ENCODE results near the gene FYN. TPM values are rescaled to one million over a fixed set of nuclear protein-coding genes. Genes with fewer than 3 reads are reported as not detected.

FYN gene
- total RNA-seq, 1 experiment from 2014 or later, result not detected

- no peak for DNase-seq (ENCODE audit: low spot score)
- in situ Hi-C loops (cut with HindIII; ENCODE audit: low sequenced_read_pairs), result no loop called here
Observed at GRCh38 chr6:111858347-111858746, 14.9 kb downstream of the FYN start.

GRCh38 chr6:111857674-111858337 is 15.4 kb downstream of the FYN start:
- in situ Hi-C loops (cut with HindIII; ENCODE audit: low sequenced_read_pairs), result no loop called here
- DNase-seq (ENCODE audit: low spot score), result no peak

GRCh38 chr6:111855753-111856152 is 17.5 kb downstream of the FYN start:
- DNase-seq (ENCODE audit: low spot score), result no peak
- in situ Hi-C loops (cut with HindIII; ENCODE audit: low sequenced_read_pairs), result no loop called here

DNA sequence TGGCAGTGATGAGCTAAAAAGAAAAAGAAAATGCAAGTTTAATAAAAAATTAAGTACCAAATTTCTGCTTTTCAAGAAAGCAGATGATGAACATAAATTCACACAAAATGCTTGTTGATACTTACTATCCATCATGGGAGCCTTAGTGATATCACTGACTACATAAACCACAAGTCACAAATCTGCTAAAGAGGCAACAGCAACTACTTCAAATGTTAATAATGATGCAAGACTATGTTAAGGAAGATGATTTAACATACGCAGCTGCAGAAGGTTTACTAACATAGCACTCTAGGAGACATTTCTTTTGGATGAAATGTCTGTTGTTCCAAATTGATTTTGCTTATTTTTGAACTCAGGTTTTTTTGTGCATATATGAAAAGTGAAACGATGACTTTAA is 18.6 kb downstream of the FYN start:
- no peak for DNase-seq (ENCODE audit: low spot score)
- in situ Hi-C loops (cut with HindIII; ENCODE audit: low sequenced_read_pairs), result no loop called here

GRCh38 chr6:111852725-111853124 is 20.5 kb downstream of the FYN start:
- peak; percentile 58 for DNase-seq (ENCODE audit: low spot score)
- in situ Hi-C loops (cut with HindIII; ENCODE audit: low sequenced_read_pairs), result no loop called here

- DNase-seq (ENCODE audit: low spot score), result no peak
- in situ Hi-C loops (cut with HindIII; ENCODE audit: low sequenced_read_pairs), result no loop called here
Observed at GRCh38 chr6:111850295-111850937, 22.8 kb downstream of the FYN start.

- no peak for DNase-seq (ENCODE audit: low spot score)
- in situ Hi-C loops (cut with HindIII; ENCODE audit: low sequenced_read_pairs), result no loop called here
Observed at GRCh38 chr6:111849298-111849697, 24.0 kb downstream of the FYN start.

- DNase-seq (ENCODE audit: low spot score), result no peak
- in situ Hi-C loops (cut with HindIII; ENCODE audit: low sequenced_read_pairs), result no loop called here
Observed at GRCh38 chr6:111848262-111848812, 24.9 kb downstream of the FYN start.

DNA sequence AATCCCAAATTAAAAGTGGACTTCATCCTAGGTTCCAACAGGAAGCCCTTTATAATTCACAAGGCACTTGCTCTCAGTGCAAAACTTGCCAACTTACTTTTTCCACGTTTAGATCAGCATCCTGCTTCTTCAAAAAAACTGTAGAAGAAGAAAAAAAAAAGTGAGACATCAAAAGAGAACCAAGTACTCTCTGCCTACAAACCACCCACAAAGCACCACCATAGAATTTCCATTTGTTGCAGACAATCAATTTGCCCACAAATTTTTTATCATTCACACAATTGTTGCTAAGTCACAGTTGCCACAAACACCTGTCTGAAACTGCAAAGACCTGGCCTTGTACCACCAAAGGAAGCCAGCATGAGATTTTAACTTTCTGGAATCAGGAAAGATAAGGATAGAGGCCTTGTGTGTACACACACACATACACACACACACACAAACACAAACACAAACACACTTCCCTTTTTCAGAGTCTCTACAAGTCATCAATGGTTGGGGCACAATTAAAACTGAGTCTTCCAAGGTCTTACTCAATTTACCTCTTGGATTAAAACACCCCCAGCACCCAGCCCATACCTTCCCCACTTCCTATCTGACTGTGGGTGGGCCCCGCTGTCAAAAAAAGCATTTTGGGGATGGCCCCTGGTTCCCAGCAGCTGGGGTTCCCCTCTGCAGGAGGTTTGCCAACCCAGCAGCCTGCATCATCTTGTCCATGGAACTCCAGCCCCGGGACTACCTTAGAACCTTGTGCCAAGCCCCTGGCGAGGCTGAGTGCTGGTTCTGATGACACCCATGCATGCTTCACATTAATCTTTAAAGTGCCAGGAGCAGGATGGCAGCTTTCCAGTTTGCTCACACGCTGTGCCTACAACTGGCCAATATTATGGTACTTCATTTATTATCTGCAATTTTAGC is 26.5 kb downstream of the FYN start:
- peak; percentile 67 for DNase-seq (ENCODE audit: low spot score)
- in situ Hi-C loops (cut with HindIII; ENCODE audit: low sequenced_read_pairs), result no loop called here

- no peak for DNase-seq (ENCODE audit: low spot score)
- in situ Hi-C loops (cut with HindIII; ENCODE audit: low sequenced_read_pairs), result no loop called here
Observed at GRCh38 chr6:111846066-111846465, 27.2 kb downstream of the FYN start.

DNA sequence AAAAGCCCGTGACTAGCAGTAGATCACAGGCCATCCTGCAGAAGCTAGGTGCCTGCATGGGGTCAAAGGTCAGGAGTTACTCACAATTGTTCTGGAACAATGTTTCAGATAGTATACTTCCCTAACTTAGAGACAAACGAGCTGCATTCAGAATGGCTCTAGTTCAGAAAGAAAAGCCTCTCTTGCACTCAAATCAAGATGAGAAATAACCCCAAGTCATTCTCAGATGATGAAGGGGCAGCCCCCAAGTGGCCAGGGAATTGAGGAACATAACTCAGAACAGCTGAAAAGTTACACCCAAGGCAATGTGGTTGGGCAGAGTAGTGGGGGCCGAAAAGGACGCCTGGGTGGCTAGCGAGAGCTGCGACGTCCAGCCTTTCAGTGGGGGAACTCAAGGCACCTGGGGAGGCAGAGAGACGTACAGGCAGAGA is 27.8 kb downstream of the FYN start:
- DNase-seq (ENCODE audit: low spot score), result no peak
- in situ Hi-C loops (cut with HindIII; ENCODE audit: low sequenced_read_pairs), result no loop called here

GRCh38 chr6:111844921-111845320 is 28.3 kb downstream of the FYN start:
- in situ Hi-C loops (cut with HindIII; ENCODE audit: low sequenced_read_pairs), result no loop called here
- no peak for DNase-seq (ENCODE audit: low spot score)

GRCh38 chr6:111844376-111844775 is 28.9 kb downstream of the FYN start:
- in situ Hi-C loops (cut with HindIII; ENCODE audit: low sequenced_read_pairs), result no loop called here
- DNase-seq (ENCODE audit: low spot score), result no peak

GRCh38 chr6:111843347-111844147 is 29.7 kb downstream of the FYN start:
- no peak for DNase-seq (ENCODE audit: low spot score)
- in situ Hi-C loops (cut with HindIII; ENCODE audit: low sequenced_read_pairs), result no loop called here

DNA sequence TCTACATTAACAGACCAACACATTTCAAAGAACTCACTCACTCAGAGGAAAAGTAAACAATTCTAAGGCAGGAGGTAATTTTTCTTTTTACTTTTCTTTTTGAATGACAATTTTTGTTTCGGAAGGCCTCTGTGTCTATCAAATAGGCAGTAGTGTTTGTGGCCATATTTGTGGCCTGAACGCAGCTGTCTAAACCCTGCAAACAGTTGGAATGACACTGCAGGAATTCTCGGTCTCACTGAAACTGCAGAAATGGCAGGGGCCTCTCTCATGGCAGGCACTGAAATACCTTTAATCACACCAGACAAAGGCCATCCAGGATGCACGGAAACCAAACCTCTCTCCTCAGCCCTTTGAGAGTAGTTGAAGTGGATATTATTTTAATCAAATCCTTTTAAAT is 30.4 kb downstream of the FYN start:
- in situ Hi-C loops (cut with HindIII; ENCODE audit: low sequenced_read_pairs), result no loop called here
- no peak for DNase-seq (ENCODE audit: low spot score)

DNA sequence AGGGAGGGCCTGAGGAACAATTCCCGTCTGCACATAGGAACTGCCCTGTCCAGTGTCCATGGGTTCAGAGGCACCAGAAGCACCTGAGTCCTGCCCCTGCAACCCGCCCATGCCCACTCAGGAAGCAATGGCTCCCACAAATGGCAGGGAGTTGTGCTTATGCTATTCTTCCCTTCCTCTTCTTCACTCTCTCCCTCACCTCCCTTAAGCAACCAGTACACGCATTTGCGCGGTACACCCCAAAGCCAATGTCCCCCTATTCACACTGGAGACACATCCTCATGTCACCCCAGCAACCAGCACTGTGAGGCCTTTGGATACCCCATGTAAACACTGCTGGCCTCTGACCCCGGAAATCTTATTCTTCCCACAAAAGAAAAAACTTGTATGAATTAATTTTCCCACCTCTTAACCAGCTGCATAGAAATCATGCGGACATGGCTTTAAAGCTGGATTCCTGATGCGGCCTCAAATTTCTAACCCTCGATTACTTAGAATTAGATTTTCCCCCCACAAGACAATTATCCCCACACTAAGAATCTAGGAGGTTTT is 30.9 kb downstream of the FYN start:
- in situ Hi-C loops (cut with HindIII; ENCODE audit: low sequenced_read_pairs), result no loop called here
- no peak for DNase-seq (ENCODE audit: low spot score)

DNA sequence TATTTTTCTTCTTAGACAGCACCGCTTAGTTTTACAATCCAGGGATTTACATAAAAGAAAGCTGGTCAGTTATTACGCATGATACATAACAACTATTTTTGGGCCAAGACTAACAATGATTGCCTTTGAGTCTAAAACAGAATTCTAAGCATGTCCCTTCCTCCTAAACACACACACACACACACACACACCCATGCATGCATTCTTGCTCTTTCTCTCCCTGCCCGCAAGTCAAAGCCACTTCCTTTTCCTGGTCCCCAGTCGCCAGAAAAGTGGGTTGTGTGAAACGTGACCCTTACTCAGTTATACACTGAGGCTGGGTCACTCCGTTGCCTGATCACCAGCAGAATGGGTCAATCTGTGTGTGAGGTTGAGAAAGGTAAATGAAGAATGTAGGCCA is 31.4 kb downstream of the FYN start:
- in situ Hi-C loops (cut with HindIII; ENCODE audit: low sequenced_read_pairs), result no loop called here
- DNase-seq (ENCODE audit: low spot score), result no peak

DNA sequence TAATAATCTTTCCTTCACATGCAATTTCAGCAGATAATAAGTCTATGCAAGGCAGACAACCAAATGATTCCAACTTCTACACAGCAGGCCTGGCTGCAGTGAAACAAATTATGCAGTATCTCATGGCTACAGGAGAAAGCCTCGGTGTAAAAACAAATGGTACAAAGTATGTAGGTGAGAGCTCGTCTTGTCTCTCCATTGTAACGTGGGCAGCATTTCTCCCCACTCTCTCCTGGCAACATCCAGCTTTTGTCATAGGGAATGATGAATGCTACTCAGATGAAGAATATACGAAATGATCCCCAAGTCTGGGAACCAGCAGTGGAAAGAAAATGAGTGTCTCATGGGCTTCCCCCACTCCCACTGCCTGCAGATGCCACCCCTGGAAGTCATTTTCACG is 32.4 kb downstream of the FYN start:
- in situ Hi-C loops (cut with HindIII; ENCODE audit: low sequenced_read_pairs), result no loop called here

More for the DNA sequence above, 32.4 kb downstream of the FYN start:
- DNase-seq (ENCODE audit: low spot score), result no peak

All from G401 (cell line).